Hematopoietic multipotent progenitor cell treated with erythropoietin and hydrocortisone succinate and interleukin-3 and kit ligand, for 15 days (in vitro differentiated cells): ENCODE data around the gene GIMAP8.
"Not testable (repeated sequence)": the region's sequence is repeated elsewhere in the genome, so short reads cannot be mapped to it uniquely, and the experiment has no call there.

Experiments
- DNase-seq: peaks from one replicate; pipeline ENCODE4 v3.0.0-alpha.2; 2015; ENCODE audit warnings: low spot score

GIMAP8 gene

DNA sequence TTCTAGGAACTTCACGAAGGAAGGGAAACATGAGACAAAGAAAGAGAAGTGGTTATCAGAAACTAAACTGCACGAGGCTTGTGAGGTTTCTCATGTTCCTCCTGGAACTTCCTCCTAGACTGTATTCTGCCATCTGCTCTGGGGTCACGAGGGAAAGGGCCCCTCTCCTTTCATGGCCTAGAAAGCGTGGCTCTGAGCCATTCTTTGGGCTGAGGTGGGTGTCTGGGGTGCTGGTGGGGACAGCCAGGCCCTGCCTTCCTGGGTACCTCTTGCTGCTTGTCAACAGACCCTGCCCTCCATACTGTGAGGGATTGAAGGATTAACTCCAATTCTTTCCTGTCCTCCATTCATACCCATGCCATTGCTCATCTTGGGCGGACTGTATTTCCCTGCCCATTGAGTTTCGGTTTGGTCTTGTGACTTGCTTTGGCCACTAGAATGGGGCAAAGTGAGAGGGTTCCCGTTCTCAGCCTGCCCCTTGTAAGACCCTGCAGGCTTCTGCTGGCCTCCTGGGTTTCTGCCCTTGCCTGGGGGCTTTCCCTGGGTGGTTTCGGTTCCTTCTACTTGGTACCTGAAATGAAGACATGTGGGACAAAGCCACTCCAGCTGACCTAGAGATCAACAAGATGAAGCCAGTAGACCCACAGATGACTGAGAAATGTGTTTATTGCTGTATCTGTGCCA, 14.9 kb upstream of the GIMAP8 start:
- no peak for DNase-seq

DNA sequence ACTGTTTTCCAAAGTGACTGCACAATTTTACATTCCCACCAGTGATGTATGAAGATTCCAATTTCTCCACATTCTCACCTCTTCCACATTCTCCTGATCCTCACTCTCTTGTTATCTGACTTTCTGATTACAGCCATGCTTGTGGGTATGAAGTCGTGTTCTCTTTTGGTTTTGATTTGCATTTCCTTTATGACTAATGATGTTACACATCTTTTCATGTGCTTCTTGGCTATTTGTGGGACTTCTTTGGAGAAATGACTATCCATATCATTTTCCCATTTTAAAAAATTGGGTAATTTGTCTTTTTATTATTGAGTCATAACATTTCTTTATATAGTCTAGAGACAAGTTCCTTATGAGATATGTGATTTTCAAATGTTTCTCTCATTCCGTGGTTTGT, 10.5 kb upstream of the GIMAP8 start:
- no peak for DNase-seq

DNA sequence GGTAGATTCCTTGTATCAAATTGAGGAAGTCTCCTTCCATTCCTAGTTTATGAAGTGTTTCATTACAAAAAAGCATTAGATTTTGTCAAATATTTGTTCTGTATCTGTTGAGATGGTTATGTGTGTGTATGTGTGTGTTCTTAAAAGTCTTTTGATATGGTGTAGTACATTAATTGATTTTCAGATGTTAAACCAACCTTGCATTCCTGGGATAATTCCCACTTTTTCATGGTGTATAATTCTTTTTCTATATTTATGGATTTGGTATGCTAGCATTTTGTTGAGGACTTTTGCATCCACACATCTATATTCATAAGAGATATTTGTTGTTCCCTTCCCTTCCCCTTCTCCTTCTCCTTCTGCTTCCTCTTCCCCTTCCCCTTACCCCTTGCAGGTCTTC, 8.9 kb upstream of the GIMAP8 start:
- no peak for DNase-seq

DNA sequence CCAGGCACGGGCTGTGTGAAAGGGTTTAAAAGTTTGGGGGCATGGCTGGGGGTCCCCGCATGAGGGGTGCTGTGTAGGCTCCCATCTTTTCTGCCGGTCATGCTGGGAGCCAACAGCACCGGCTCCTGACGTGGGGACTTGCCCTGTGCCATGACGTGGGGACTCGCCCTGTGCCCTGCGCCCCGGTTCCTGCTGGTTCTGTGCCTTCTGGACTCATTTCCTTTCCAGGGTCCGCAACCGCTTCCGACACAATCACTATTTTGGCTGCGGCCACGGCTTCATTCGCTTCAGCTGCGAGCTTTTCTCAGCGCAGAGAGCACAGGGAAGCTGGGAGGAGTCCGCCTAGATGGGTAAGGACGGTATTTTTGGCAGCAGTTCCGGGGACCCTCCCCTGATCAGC, 7.6 kb upstream of the GIMAP8 start:
- no peak for DNase-seq

DNA sequence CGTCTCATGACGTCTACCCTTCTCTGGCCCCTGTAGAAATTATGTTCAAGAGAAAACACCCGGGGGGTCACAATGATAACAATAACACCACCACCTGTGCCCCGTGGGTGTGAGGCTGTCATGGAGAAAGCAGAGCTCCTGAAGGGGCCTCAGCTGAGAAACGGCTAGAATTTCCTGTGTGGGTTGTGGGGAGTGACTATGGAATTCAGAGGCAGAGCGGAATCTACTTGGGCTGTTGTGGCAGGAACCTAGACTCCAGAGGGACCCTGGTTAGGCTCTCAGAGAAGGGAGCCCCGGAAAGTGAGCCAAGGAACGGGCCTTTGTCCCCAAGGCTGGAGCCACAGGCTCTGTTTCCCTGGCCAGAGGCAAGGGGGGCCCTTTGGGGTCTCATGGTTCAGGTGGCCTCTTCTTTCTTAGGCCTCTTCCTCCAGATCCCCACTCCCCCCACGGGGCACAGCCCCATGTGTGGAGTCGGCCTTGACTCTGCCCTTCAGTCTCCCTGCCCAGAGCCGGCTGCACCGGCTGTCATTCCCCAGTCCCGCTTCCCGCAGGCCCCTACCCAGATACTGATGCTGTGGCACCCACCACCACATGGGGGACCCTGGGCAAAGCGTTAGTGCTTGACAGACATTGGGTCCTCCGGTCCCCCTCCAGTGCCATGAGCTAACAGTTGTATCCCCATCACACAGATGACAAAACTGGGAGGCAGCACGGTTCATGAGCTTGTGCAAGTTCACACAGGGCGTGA, 6.5 kb upstream of the GIMAP8 start:
- DNase-seq = no peak

DNA sequence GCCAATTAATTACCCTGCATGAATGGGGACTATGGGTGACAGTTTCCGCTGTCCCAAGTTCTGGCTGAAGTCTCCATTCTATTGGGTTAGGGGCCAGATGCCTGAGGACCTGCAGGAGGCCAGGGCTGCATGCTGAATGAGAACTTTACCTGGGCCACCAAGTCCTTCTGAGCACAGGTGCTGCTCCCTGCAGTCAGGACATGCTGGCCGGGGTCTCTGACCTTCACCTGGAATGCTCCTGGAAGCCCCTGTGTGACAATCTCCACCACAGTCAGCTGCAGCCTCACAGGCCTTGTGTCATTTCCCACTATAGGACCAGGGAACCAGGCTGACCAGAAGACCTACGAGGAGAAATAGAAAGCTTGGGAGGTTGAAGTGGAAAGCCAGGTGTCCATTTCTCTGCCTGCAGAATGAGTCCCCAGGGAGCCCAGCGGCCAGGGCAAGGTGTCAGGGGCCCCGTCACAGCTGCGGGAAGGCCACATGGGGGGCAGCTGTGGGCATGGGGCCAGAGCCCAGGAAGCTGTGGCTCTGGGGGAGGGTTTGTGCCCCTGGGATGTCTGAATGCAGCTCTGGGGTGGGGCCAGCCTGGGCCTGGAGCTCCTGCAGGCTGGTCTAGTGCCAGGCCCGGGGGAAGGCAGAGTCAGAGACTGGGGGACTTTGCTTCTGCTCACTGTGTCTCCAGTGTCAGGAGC, 5.6 kb upstream of the GIMAP8 start:
- DNase-seq = no peak

DNA sequence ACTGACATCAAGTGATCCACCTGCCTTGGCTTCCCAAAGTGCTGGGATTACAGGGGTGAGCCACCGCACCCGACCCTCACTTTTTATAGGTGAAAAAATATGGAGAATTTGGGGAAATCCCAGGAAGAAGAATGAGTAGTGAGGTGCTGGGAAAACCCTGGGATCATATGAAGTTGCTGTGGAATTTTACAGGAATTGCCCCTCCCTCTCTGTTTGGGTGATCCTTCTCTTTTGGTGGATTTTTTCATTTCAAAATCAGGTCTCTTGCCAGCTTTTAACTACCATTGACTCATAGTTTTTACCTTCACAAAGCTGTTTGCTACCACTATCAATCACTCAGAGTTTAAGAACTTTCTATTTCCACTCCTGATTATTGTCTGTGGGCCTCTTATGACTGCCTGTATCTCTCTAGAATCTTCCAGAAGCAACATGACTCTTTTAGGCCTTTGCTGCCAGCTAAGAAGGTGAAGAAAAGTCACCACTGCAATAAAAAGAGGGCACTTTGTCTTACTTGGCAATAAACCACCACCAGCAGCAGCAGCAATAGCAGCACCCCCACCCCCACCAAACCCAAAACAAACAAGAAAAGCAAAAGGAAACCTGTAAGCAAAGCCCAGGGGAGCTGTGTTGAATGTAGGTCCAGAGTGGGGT, 4.0 kb upstream of the GIMAP8 start:
- no peak for DNase-seq

DNA sequence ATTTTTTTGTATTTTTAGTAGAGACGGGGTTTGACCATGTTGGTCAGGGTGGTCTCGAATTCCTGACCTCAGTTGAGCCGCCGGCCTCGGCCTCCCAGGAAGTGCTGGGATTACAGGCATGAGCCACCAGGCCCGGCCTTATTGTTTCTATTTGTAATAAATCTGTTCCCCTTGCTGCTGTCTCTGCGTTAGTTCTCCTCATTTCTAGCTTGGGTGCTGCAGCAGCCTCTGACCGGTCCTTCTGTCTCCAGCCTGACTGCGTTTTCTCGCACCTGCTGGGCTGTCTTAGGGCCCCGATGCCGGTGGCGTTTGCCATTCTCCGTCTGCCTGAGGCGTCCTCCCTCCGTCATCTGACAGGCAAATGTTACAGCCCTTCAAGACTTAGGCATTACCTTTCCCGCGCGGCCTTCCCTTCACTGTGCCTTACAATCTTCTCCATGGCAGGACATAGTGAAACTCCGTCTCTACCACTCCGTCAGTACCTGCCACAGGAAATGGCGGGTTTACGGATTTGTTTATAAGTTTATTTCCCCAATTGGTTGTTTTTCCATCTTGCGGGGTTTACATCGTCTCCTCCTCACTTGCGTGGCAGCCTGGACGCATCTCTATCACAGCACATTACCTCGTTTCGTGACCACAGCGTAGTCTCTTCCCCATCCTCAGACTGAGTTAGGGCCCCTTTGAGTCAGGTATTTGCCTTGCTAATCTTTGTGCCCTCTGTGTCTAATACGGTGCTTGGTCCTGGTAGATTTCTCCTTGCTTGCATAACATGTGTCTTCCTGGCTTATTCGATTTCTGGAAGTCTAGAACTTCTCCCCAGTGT, 2.3 kb upstream of the GIMAP8 start:
- DNase-seq = no peak

DNA sequence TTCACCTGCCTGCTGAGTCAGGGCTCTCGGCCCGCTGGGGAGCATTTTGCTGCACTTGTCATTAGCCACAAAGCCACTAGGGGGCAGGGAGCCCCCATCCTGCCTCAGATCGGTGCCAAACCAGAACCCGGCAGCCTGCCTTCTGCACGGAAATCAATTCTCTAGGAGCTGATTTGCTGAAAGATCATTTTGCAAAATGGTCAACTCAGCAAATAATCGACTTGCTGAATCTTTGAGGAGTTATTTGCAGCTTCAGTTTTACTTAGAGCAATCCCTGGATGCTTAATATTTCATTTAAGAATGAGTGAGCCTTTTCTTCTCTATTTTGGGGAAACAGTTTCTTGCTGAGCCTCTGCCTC, 1.7 kb upstream of the GIMAP8 start:
- peak; percentile 53 for DNase-seq

DNA sequence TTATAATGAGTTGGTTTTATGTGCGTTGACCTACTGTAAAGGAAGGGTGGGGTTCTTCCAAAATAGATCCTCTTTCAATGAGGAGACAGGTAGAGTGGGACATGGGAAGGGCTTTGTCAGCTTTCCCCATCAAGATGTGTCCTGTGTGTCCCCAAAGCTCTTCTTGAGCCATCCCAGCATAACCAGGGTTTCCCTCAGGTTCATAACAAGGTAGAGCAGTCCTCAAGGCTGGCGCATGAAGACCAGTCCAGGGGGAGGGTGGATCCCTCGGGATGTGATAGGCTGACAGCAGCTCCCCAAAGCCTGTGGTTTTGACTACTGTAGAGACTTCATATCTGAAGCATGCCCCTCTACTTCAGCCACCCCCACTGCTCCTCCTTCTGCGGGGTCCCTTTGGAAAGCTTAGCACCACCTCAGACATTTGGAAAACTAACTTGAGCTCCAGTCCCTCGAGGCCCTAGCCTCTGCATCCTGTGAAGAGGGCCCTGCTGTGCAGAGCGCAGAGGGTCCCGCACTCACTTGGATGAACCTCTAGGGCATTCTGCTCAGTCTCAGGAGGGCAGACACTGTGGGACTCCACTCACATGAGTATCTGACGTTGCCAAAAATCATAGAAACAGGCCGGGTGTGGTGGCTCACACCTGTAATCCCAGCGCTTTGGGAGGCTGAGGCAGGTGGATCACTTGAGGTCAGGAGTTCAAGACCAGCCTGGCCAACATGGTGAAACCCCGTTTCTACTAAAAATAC, 1.1 kb upstream of the GIMAP8 start:
- no peak for DNase-seq

DNA sequence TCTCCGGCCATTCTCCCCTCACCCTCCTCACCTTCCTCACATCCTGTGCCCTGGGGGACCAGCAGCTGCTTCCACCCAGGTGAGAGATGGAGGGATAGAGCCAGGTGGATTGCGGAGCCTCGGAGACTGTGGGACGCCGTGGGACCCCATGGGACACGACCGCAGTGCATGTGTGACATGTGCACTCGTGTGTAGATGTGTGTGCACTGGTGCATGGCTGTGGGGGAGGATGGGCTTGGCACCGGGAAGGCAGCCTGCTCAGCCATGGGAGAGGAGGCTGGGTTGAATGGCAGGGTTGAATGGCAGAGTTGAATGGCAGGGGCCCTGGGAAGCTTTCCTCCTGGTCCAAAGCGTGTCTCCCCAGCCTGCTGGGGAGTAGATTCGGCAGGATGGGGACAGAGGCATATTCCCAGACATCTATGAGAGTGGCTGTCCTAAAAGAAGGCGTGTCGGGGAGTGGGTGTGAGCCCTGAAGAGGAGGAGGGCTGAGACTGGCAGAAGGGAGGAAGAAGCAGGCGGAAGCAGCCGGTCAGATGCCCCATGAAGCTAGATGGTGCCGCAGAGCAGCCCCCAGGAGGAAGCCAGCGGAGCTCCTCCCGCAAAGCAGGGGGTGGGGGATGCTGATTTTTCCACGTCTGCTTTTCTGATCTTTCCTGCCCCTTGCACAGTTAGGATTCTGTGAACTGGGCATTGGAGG, 815 bp downstream of the GIMAP8 start:
- DNase-seq = no peak

DNA sequence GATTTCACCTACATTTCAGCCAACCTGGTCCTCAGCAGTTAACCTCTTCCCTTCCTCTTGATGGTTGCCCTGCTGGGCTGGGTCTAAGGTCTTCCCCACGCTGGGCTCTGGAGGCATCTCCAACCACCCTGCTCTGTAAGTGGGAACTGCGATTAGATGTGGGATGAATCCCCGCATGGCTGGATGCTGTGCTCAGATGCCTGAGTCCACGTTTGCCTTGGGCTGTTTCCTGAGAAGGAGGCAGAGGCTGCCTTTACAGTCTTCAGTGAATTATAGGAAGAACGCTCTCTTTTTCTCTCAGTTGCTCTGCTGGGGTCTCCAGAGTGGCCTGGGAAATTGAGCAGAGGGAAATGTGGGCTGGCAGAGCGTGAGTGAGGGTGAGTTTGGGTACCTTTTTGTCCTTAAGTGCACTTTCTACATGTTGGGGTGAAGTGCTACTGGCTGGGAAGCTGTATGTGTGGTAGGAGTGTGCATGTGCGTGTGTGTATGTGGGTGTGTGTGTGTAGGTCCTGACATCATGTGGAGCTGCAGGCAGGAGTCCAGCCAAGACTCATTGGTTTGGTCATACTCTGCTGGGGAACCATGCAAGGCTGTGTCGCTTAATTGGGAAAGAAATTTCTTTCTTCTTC, 1.5 kb downstream of the GIMAP8 start:
- DNase-seq = no peak

DNA sequence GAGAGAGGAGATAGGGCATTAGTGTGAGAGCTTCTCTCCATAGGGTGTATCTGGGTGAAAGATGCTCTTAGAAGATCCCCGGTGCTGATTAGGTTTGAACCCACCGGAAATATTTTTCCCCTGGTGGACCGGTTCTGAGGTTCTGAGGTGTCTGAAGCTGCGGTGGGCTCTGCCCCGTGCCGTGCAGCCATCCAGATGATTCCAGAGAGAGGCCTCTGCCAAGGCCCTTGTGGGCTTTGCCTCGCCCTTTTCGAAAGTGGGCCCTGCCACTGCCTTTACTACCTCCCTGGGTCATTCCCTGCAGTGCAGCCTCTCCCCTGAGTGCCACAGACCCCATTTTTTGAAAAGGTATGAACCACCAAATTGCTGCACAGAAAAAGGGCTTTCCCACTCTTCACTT, 2.8 kb downstream of the GIMAP8 start:
- no peak for DNase-seq

DNA sequence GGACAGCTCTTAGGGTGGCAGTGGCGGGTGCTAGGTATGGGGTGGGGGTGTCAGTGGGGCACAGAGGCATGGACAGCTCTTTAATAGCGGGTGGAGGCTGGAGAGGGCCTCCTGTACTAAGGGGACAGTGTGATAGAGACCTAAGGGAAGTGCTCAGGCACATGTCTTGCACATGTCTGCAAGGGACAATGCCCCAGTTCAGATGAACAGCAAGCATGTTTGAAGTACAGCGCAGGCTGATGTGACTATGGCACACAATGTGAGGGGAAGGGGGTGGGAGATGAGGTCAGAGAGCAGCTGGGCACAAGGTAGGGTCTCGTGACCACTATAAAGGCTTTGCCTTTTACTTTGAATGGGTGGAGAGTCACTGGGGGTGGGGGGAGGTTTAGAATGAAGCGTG, 3.5 kb downstream of the GIMAP8 start:
- no peak for DNase-seq

DNA sequence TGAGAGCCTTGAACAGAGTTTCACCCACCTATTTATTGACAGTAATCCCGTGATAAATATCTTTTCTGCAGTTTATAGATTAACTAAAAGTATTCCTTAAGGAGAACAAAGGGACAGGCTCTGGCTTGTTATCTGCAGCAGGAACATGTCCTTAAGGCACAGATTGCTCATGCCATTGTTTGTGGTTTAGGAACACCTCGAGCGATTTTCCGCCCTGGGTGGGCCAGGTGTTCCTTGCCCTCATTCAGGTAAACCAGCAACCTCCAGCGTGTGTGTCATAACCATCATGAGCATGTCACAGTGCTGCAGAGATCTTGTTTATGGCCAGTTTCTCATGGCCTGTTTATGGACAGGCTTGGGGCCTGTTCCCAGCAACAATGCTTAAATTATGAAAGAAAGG, 6.6 kb downstream of the GIMAP8 start:
- not testable (repeated sequence) for DNase-seq

DNA sequence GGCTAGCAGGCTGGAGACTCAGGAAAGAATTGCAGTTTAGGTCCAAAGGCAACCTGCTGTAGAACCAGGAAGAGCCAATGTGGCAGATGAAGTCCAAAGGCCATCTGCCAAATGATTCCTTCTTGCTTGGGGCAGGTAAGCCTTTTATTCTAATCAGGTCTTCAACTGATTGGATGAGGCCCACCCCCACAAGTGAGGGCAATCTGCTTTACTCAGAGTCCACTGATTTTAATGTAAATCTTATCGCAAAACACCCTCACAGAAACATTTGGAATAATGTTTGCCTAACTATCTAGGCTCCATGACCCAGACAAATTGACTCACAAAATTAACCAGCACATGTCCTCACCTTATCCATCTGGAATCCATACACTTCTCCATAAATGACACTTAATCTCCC, 7.8 kb downstream of the GIMAP8 start:
- no peak for DNase-seq

DNA sequence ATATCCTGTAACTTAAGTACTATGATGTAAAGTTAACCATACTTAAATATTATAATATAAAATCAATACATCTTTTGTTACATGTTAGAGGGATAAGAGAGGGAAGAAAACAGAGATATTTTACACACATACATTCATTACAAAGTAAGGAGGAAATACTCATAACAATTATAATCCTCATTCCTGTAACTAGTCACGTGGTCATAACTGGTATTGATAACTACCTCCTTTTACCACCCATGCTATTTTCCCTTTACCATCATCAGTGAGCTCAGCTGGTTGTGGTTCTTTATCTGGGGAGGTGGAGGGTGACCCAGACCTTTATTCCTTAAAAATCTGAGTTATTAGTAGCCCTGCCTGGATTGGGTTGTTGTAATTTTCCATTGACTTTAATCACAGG, 8.3 kb downstream of the GIMAP8 start:
- no peak for DNase-seq

DNA sequence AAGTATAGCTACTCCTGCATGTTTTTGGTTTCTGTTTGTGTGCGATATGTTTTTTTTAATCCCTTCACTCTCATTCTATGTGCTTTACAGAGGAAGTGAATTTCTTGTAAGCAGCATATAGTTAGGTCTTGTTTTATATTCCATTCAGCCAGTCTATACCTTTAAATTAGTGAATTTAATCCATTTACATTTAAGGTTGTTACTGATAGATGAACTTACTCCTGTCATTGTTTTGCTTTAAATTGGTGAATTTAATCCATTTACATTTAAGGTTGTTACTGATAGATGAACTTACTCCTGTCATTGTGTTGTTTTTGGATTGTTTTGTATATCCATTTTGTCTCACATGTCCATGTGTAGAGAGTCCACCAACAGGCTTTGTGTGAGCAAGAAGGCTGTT, 11.1 kb downstream of the GIMAP8 start:
- DNase-seq = no peak

DNA sequence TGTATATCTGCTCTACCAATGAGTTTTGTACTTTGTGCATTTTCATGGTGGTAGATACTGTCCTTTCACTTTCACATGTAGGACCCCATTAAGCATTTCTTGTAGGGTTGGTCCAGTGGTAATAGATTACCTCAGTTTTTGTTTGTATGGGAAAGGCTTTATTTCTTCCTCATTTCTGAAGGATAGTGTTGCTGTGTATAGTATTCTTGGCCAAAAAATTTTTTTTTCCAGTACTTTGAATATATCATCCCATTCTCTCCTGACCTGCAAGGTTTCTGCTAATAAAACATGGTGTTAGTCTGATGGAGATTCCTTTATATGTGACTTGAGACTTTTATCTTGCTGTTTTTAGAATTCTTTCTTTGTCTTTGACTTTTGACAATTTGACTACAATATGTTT, 12.0 kb downstream of the GIMAP8 start:
- DNase-seq = no peak

DNA sequence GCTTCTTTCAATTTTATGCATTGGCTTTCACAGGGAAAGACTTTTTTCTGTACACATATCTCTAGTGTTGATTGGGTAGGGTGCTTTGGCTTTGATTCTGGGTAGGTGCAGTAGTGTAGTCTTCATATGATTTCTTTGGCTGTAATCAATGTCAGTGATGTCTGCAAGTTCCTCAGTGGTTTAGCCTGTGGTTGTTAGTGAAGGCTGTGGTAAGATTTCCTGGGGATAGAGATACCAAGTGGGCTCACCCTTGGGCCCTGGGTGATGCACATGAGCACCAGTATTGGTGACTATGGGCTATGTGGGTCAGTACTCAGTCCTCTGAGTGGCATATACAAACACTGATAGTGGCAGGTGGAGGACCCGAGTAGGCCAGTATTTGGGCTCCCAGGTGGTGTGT, 13.0 kb downstream of the GIMAP8 start:
- no peak for DNase-seq
